Neuronal stem cell (in vitro differentiated cells): ENCODE data around the gene OTX1.

Experiments
- DNase-seq: peaks from one replicate; pipeline ENCODE4 v3.0.0-alpha.2; 2013; ENCODE audit warnings: low spot score
- H2AFZ ChIP-seq: one replicate; pipeline ENCODE4 v1.6.1; 2013; ENCODE audit warnings: mild to moderate bottlenecking, low read length, inconsistent platforms
- H2AK5ac ChIP-seq: 2 replicates; pipeline ENCODE4 v1.6.1; 2013; ENCODE audit warnings: low read depth, mild to moderate bottlenecking, inconsistent platforms, low read length, moderate library complexity, mixed read lengths
- H2BK120ac ChIP-seq: 2 replicates; pipeline ENCODE4 v1.6.1; 2013; ENCODE audit warnings: low read depth, mild to moderate bottlenecking, inconsistent platforms, low read length, moderate library complexity, mixed read lengths
- H2BK12ac ChIP-seq: one replicate; pipeline ENCODE4 v1.6.1; 2013; ENCODE audit warnings: low read length, inconsistent platforms
- H2BK15ac ChIP-seq: 2 replicates; pipeline ENCODE4 v1.6.1; 2013; ENCODE audit warnings: mild to moderate bottlenecking, low read length, inconsistent platforms, mixed read lengths
- H2BK5ac ChIP-seq: one replicate; pipeline ENCODE4 v1.6.1; 2013; ENCODE audit warnings: inconsistent platforms, mild to moderate bottlenecking, low read length, moderate library complexity
- H3K14ac ChIP-seq: one replicate; pipeline ENCODE4 v1.6.1; 2013; ENCODE audit warnings: low read length, inconsistent platforms
- H3K18ac ChIP-seq: 2 replicates; pipeline ENCODE4 v1.6.1; 2013; ENCODE audit warnings: low read length, inconsistent platforms
- H3K23ac ChIP-seq: 2 replicates; pipeline ENCODE4 v1.6.1; 2013; ENCODE audit warnings: low read depth, mild to moderate bottlenecking, mixed read lengths, low read length, inconsistent platforms; ENCODE audit not compliant: poor library complexity
- H3K27ac ChIP-seq: replicated peaks from 3 replicates; pipeline ENCODE4 v1.5.1; 2013; ENCODE audit warnings: low read length, inconsistent platforms
- H3K27me3 ChIP-seq, 3 experiments: 2 replicates each; pipeline ENCODE4 v1.6.1; 2013; ENCODE audit warnings: low read length in 3 of 3, mild to moderate bottlenecking in 2 of 3, inconsistent platforms in 1 of 3, low read depth in 1 of 3, mixed read lengths in 1 of 3, moderate library complexity in 1 of 3; ENCODE audit not compliant: control insufficient read depth in 3 of 3, insufficient read depth in 3 of 3
- H3K36me3 ChIP-seq, 2 donors: replicated peaks in 1 of 2; 2 replicates each; pipeline ENCODE4 v1.6.1; 2013; ENCODE audit warnings: low read length in 2 of 2; ENCODE audit not compliant: control insufficient read depth in 2 of 2, insufficient read depth in 2 of 2
- H3K4ac ChIP-seq: 2 replicates; pipeline ENCODE4 v1.6.1; 2013; ENCODE audit warnings: inconsistent platforms, mild to moderate bottlenecking, low read length, moderate library complexity
- H3K4me1 ChIP-seq, 2 donors: 1 replicate in 1 of 2; 2 replicates in 1 of 2; pipeline ENCODE4 v1.6.1; 2013; ENCODE audit warnings: low read length in 2 of 2, low read depth in 1 of 2; ENCODE audit not compliant: control insufficient read depth in 2 of 2, insufficient read depth in 1 of 2
- H3K4me2 ChIP-seq: one replicate; pipeline ENCODE4 v1.6.1; 2013; ENCODE audit warnings: mild to moderate bottlenecking, low read length, inconsistent platforms; ENCODE audit not compliant: insufficient read depth, poor library complexity, severe bottlenecking
- H3K4me3 ChIP-seq, 2 donors: 2 replicates each; pipeline ENCODE4 v1.5.1; 2013; ENCODE audit warnings: low read length in 2 of 2, mild to moderate bottlenecking in 2 of 2, inconsistent platforms in 1 of 2, moderate library complexity in 1 of 2
- H3K79me1 ChIP-seq: one replicate; pipeline ENCODE4 v1.6.1; 2013; ENCODE audit warnings: low read depth, mild to moderate bottlenecking, inconsistent platforms, low read length, moderate library complexity
- H3K9ac ChIP-seq: one replicate; pipeline ENCODE4 v1.6.1; 2013; ENCODE audit warnings: mild to moderate bottlenecking, low read depth, low read length, inconsistent platforms; ENCODE audit not compliant: poor library complexity
- H3K9me3 ChIP-seq, 2 donors: replicated peaks in 1 of 2; 2 replicates each; pipeline versions ENCODE3 to v1.6.1; 2013; ENCODE audit warnings: low read length in 2 of 2, mild to moderate bottlenecking in 2 of 2, inconsistent platforms in 1 of 2, low read depth in 1 of 2, mixed read lengths in 1 of 2, moderate library complexity in 1 of 2; ENCODE audit not compliant: control insufficient read depth in 2 of 2, insufficient read depth in 1 of 2
- H4K8ac ChIP-seq: one replicate; pipeline ENCODE4 v1.6.1; 2013; ENCODE audit warnings: low read depth, mild to moderate bottlenecking, inconsistent platforms, low read length, moderate library complexity
- H4K91ac ChIP-seq: one replicate; pipeline ENCODE4 v1.6.1; 2013; ENCODE audit warnings: low read length, low read depth, mild to moderate bottlenecking, inconsistent platforms; ENCODE audit not compliant: poor library complexity
- WGBS, 2 donors: extraction: QIAGEN DNeasy Blood & Tissue Kit; methylation state at CpG; one replicate each; pipeline ENCODE4 v1.1.7; 2013; ENCODE audit warnings: missing lambda C conversion rate in 2 of 2, mixed read lengths in 1 of 2; ENCODE audit not compliant: insufficient read length in 2 of 2, insufficient replicate concordance in 1 of 2; ENCODE audit errors: extremely low coverage in 2 of 2; 5-methylcytosine and 5-hydroxymethylcytosine counted together

OTX1 gene

GRCh38 chr2:63044362-63045327, 6.0 kb upstream of the OTX1 start:
- H3K4me1 ChIP-seq: peaks cover 15 to 41% of the 10 kb centered on the region in 2 donors

GRCh38 chr2:63046552-63046951, 4.1 kb upstream of the OTX1 start:
- H3K9ac ChIP-seq: no peak overlapping the region
- no peak overlapping the region for H2BK15ac ChIP-seq
- no peak overlapping the region for H4K91ac ChIP-seq
- H3K79me1 ChIP-seq: no peaks in the 10 kb centered on the region
- H3K18ac ChIP-seq: no peak overlapping the region
- no peak overlapping the region for H2AK5ac ChIP-seq
- H2AFZ ChIP-seq: no peak overlapping the region
- H3K9me3 ChIP-seq: no peaks in the 10 kb centered on the region
- no peak overlapping the region for H4K8ac ChIP-seq
- no peak overlapping the region for H2BK12ac ChIP-seq
- H2BK120ac ChIP-seq: no peak overlapping the region
- no peak overlapping the region for H2BK5ac ChIP-seq
- H3K14ac ChIP-seq: no peak overlapping the region
- H3K4me1 ChIP-seq: peaks cover 17 to 45% of the 10 kb centered on the region in 2 donors
- no CpG with 5 or more reads among the region's 7 CpGs for WGBS, 2 donors
- no peak overlapping the region for H3K4ac ChIP-seq
- H3K4me3 ChIP-seq: no peak overlapping the region
- H3K4me2 ChIP-seq: peak overlapping the region; percentile 26
- H3K36me3 ChIP-seq: peaks cover 0 to 5% of the 10 kb centered on the region in 2 donors
- no peak overlapping the region for H3K23ac ChIP-seq
- peaks cover 0 to 61% (median 52%) of the 10 kb centered on the region in 3 experiments for H3K27me3 ChIP-seq
- no peak for DNase-seq
- H3K27ac ChIP-seq: no peak overlapping the region

More at GRCh38 chr2:63044362-63045327, 6.0 kb upstream of the OTX1 start:
- Histone ChIP-seq H2AFZ (no peak overlapping the region), H2BK15ac (peak overlapping the region; percentile 88), H3K79me1 (no peaks in the 10 kb centered on the region), H3K9ac (peak overlapping the region; percentile 50), H2BK120ac (no peak overlapping the region), H2BK12ac (peak overlapping the region; percentile 82), H3K9me3 (no peaks in the 10 kb centered on the region), H3K14ac (peak overlapping the region; percentile 90), H3K4ac (no peak overlapping the region), H3K23ac (peak overlapping the region; percentile 35), H4K91ac (peak overlapping the region; percentile 65), H3K4me3 (no peak overlapping the region), H3K18ac (peak overlapping the region; percentile 95), H2AK5ac (peak overlapping the region; percentile 89), H3K27me3 (peaks cover 0 to 47% (median 40%) of the 10 kb centered on the region in 3 experiments), H4K8ac (no peak overlapping the region), H2BK5ac (peak overlapping the region; percentile 16), H3K36me3 (peaks cover 0 to 5% of the 10 kb centered on the region in 2 donors), H3K4me2 (peak overlapping the region; percentile 56), H3K27ac (peak overlapping the region; percentile 34)
- DNase-seq: peak; percentile 29
- WGBS, 2 donors: no CpG with 5 or more reads among the region's 36 CpGs

- peaks cover 21 to 45% of the 10 kb centered on the region in 2 donors for H3K4me1 ChIP-seq
- peaks cover 0 to 5% of the 10 kb centered on the region in 2 donors for H3K36me3 ChIP-seq
- no peak overlapping the region for H2BK5ac ChIP-seq
- no peak overlapping the region for H3K9ac ChIP-seq
- no peak overlapping the region for H3K23ac ChIP-seq
- H4K8ac ChIP-seq: no peak overlapping the region
- peak overlapping the region in 1 of 2 donors; percentile 67 for H3K4me3 ChIP-seq
- no peak overlapping the region for H3K4ac ChIP-seq
- H3K9me3 ChIP-seq: peaks cover 0 to 2% of the 10 kb centered on the region in 2 donors
- peak overlapping the region; percentile 86 for H3K4me2 ChIP-seq
- H3K14ac ChIP-seq: no peak overlapping the region
- H2BK120ac ChIP-seq: peak overlapping the region; percentile 90
- peak overlapping the region; percentile 93 for H2AFZ ChIP-seq
- no peak overlapping the region for H2BK15ac ChIP-seq
- H3K79me1 ChIP-seq: no peaks in the 10 kb centered on the region
- no peak overlapping the region for H2BK12ac ChIP-seq
- H4K91ac ChIP-seq: no peak overlapping the region
- H3K18ac ChIP-seq: no peak overlapping the region
- peaks cover 4 to 65% (median 56%) of the 10 kb centered on the region in 3 experiments for H3K27me3 ChIP-seq
- H2AK5ac ChIP-seq: no peak overlapping the region
- no peak overlapping the region for H3K27ac ChIP-seq
- DNase-seq: peak; percentile 27
- no CpG with 5 or more reads among the region's 8 CpGs for WGBS, 2 donors
Measured at GRCh38 chr2:63046961-63047320, 3.7 kb upstream of the OTX1 start.
